Esophagus muscularis mucosa (tissue), 4 donors: ENCODE measurements around the gene RUNX1.

ENCODE experiments used
- EP300 ChIP-seq: sonication (generic); formaldehyde crosslinking; IDR thresholded peaks from one replicate; pipeline ENCODE4 v1.6.1; 2017; ENCODE audit warnings: antibody characterized with exemption
- POLR2AphosphoS5 ChIP-seq, 2 donors: sonication (generic); formaldehyde crosslinking; IDR thresholded peaks; one replicate each; pipeline ENCODE4 v1.6.1; 2017; ENCODE audit warnings: antibody characterized with exemption in 2 of 2
- TF ChIP-seq, protein P1 (sequence below), 3 experiments: fragments of 200-600 bp in 2 of 3; fragments of 450-650 bp in 1 of 3; sonication (generic) in 2 of 3; IDR thresholded peaks; one replicate each; pipeline ENCODE4 v1.5.1; 2017 to 2019; ENCODE audit warnings: antibody characterized with exemption in 3 of 3, mild to moderate bottlenecking in 2 of 3, moderate library complexity in 1 of 3

DNA sequence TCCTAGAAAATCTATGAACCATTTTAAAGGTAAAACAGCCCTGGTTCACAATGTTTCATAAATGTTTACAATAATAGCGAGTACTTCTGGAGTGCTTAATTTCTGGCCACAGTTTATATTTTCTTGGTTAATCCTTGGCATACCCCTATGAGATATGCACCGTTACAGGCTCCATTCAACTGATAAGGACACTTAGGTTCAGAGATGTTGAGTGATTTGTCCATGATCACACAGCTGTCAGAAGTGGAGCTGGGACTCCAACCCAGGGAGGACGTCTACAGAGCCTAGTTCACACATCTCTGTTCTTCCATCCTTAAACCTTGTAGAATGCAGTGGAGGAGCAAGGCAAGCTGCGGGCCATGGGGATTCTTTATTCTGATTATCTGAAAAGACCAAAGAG lies 48.4 kb upstream of the RUNX1 start:
- TF ChIP-seq, protein P1, sequence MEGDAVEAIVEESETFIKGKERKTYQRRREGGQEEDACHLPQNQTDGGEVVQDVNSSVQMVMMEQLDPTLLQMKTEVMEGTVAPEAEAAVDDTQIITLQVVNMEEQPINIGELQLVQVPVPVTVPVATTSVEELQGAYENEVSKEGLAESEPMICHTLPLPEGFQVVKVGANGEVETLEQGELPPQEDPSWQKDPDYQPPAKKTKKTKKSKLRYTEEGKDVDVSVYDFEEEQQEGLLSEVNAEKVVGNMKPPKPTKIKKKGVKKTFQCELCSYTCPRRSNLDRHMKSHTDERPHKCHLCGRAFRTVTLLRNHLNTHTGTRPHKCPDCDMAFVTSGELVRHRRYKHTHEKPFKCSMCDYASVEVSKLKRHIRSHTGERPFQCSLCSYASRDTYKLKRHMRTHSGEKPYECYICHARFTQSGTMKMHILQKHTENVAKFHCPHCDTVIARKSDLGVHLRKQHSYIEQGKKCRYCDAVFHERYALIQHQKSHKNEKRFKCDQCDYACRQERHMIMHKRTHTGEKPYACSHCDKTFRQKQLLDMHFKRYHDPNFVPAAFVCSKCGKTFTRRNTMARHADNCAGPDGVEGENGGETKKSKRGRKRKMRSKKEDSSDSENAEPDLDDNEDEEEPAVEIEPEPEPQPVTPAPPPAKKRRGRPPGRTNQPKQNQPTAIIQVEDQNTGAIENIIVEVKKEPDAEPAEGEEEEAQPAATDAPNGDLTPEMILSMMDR (IDR thresholded peaks at IDR 0.05): no peak
- no peak for TF ChIP-seq POLR2AphosphoS5 (IDR thresholded peaks at IDR 0.05)
- TF ChIP-seq EP300: no peak
